Ishikawa (cell line): ENCODE measurements around the gene DPH7.

ENCODE experiments used
- CEBPB ChIP-seq: IDR thresholded peaks from 2 replicates; pipeline ENCODE4 v1.6.1; 2012
- CREB1 ChIP-seq: IDR thresholded peaks from 2 replicates; pipeline ENCODE4 v1.6.1; 2012; ENCODE audit warnings: low read depth
- EGR1 ChIP-seq: IDR thresholded peaks from 2 replicates; pipeline ENCODE4 v1.6.1; 2012
- EP300 ChIP-seq: IDR thresholded peaks from 2 replicates; pipeline ENCODE4 v1.6.1; 2012; ENCODE audit warnings: borderline replicate concordance
- FOXM1 ChIP-seq: IDR thresholded peaks from 2 replicates; pipeline ENCODE4 v1.6.1; 2012; ENCODE audit warnings: low read depth, borderline replicate concordance
- NFIC ChIP-seq: IDR thresholded peaks from 2 replicates; pipeline ENCODE4 v1.6.1; 2012
- RAD21 ChIP-seq: IDR thresholded peaks from 2 replicates; pipeline ENCODE4 v1.6.1; 2012; ENCODE audit warnings: low read depth
- TAF1 ChIP-seq: IDR thresholded peaks from 2 replicates; pipeline ENCODE4 v1.6.1; 2012; ENCODE audit warnings: low read depth, mild to moderate bottlenecking
- TCF12 ChIP-seq: IDR thresholded peaks from 2 replicates; pipeline ENCODE4 v1.6.1; 2012; ENCODE audit warnings: low read depth
- TEAD4 ChIP-seq: IDR thresholded peaks from 2 replicates; pipeline ENCODE4 v1.6.1; 2012
- YY1 ChIP-seq: IDR thresholded peaks from 2 replicates; pipeline ENCODE4 v1.6.1; 2012; ENCODE audit warnings: low read depth
- ZBTB7A ChIP-seq: IDR thresholded peaks from 2 replicates; pipeline ENCODE4 v1.6.1; 2012; ENCODE audit warnings: low read depth
- TF ChIP-seq, protein P1 (sequence below): IDR thresholded peaks from 2 replicates; pipeline ENCODE4 v1.6.1; 2012
- TF ChIP-seq, protein P2 (sequence below): IDR thresholded peaks from 2 replicates; pipeline ENCODE4 v1.6.1; 2012
- TF ChIP-seq, protein P3 (sequence below): IDR thresholded peaks from 2 replicates; pipeline ENCODE4 v1.6.1; 2012; ENCODE audit warnings: low read depth, mild to moderate bottlenecking

DPH7 gene

DNA sequence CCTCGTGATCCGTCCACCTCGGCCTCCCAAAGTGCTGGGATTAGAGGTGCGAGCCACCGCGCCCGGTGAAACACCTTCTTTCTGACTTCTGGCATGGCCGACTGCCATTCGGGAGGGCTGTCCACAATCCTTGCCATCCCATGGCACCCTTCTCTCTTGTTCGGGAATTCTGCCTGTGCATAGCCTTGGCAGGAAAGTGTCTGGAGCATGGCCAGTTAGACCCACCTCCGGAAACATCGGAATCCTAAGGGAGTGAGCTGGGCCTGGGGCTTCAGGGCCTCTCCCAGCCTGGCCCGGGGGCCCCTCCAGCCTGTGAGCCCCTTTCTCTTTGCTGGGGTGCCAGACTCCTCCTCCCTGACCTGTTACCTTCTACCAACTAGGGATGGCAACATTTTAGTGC is 25.2 kb upstream of the DPH7 start:
- TF ChIP-seq, protein P1, sequence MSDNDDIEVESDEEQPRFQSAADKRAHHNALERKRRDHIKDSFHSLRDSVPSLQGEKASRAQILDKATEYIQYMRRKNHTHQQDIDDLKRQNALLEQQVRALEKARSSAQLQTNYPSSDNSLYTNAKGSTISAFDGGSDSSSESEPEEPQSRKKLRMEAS, result no peak
- TF ChIP-seq, protein P2, sequence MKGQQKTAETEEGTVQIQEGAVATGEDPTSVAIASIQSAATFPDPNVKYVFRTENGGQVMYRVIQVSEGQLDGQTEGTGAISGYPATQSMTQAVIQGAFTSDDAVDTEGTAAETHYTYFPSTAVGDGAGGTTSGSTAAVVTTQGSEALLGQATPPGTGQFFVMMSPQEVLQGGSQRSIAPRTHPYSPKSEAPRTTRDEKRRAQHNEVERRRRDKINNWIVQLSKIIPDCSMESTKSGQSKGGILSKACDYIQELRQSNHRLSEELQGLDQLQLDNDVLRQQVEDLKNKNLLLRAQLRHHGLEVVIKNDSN, result no peak
- TF ChIP-seq EP300 (no peak), YY1 (no peak), ZBTB7A (no peak), CEBPB (no peak), NFIC (no peak), CREB1 (no peak), EGR1 (no peak)
- TF ChIP-seq, protein P3, sequence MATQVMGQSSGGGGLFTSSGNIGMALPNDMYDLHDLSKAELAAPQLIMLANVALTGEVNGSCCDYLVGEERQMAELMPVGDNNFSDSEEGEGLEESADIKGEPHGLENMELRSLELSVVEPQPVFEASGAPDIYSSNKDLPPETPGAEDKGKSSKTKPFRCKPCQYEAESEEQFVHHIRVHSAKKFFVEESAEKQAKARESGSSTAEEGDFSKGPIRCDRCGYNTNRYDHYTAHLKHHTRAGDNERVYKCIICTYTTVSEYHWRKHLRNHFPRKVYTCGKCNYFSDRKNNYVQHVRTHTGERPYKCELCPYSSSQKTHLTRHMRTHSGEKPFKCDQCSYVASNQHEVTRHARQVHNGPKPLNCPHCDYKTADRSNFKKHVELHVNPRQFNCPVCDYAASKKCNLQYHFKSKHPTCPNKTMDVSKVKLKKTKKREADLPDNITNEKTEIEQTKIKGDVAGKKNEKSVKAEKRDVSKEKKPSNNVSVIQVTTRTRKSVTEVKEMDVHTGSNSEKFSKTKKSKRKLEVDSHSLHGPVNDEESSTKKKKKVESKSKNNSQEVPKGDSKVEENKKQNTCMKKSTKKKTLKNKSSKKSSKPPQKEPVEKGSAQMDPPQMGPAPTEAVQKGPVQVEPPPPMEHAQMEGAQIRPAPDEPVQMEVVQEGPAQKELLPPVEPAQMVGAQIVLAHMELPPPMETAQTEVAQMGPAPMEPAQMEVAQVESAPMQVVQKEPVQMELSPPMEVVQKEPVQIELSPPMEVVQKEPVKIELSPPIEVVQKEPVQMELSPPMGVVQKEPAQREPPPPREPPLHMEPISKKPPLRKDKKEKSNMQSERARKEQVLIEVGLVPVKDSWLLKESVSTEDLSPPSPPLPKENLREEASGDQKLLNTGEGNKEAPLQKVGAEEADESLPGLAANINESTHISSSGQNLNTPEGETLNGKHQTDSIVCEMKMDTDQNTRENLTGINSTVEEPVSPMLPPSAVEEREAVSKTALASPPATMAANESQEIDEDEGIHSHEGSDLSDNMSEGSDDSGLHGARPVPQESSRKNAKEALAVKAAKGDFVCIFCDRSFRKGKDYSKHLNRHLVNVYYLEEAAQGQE, result no peak

DNA sequence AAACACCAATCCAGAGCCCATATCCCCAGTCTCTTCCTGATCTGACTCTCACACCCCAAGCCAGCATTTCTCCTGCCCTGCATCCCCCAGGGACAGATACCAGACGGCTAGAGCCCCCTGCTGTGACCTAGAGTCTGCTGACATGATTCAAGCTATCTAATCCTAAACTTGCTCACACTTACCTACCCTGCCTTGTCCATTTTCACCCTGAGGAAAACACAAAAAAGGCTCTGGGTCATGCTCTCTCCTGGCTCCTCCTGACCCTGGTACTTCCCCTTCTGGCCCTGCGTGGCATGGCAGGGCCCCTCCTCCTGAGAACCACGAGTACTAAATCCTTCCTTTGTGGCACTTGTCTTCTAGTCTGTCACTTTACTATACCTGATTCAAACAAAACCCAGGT is 23.9 kb upstream of the DPH7 start:
- TF ChIP-seq CREB1 (no peak), CEBPB (no peak), TAF1 (no peak), YY1 (no peak), RAD21 (no peak), EP300 (no peak), EGR1 (no peak), TEAD4 (no peak), NFIC (no peak), FOXM1 (no peak), ZBTB7A (no peak), TCF12 (no peak)
- TF ChIP-seq, protein P3, result no peak
- TF ChIP-seq, protein P1, result no peak
- TF ChIP-seq, protein P2, result no peak

DNA sequence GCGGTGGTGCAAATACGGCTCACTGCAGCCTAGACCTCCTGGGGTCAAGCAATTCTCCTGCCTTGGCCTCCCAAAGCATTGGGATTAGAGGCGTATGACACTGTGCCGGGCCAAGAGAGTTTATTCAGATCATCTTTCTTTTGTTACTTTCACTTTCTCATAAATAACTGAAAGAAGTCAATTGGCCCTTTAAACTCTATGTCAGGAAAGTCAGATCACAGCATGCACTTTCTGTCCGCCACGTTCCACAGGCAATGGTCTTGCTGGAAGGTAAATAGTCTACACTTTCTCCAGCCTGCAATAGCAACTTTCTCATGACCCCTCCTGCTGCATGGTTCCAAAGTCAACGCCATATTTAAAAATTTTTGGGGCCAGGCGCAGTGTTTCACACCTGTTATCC is 20.2 kb upstream of the DPH7 start:
- TF ChIP-seq TCF12 (no peak), NFIC (no peak), CREB1 (no peak), RAD21 (no peak), TEAD4 (no peak), ZBTB7A (no peak), YY1 (no peak), EGR1 (no peak), TAF1 (no peak), EP300 (no peak), FOXM1 (no peak)
- TF ChIP-seq, protein P2, result no peak
- TF ChIP-seq, protein P1, result no peak

DNA sequence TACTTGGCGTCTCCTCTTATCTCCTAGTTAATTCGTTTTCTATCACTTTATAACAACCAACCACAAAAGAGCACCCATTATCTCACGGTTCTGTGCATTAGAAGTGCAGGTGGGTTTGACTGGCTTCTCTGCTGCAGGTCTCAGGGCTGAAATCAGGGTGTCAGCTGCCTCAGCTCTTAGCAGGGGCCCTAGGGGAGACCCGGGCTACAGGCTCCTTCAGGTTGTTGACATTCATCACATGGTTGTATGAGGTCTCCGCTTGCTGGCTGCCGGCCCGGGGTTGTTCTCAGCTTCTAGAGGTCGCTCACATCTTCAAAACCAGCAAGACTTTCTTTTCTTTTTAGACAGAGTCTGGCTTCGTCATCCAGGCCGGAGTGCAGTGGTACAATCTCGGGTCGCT is 14.5 kb upstream of the DPH7 start:
- TF ChIP-seq EP300, result no peak
- no peak for TF ChIP-seq YY1
- no peak for TF ChIP-seq ZBTB7A
- TF ChIP-seq, protein P3, result no peak
- TF ChIP-seq TCF12, result no peak
- TF ChIP-seq NFIC, result no peak
- no peak for TF ChIP-seq EGR1
- TF ChIP-seq TAF1, result no peak
- TF ChIP-seq, protein P2, result no peak
- TF ChIP-seq, protein P1, result no peak
- TF ChIP-seq FOXM1, result no peak
- no peak for TF ChIP-seq RAD21
